GM19025 (cell line): ENCODE results near the gene NPL.

Experiments used
- ATAC-seq: cut with Tn5 transposase; IDR thresholded peaks from one replicate; pipeline ENCODE4 v1.9.1; 2021; ENCODE audit warnings: mild to moderate bottlenecking, low read depth, moderate library complexity; ENCODE audit not compliant: unreplicated experiment

The NPL gene

GRCh38 chr1:182857212-182857611, 67.6 kb downstream of the NPL start:
- ATAC-seq, result no peak

DNA sequence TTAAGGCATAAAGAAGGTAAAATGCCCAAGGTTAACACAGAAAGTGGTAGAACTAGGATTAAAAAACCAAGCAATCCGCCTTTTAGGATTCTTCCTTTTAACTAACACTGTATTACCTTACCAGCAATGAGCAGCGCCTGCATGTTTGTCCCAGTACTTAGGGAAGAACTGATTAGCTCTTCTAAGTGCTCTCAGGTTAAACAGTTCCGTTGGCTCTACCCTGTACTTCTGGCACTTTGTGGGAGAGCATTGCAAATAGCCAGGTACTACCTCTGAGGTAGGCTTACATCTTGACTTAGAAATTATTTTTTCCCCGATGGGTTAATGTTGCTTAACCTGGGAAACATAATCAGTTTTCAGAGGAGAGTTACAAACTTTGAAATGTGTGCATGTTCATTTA, 71.1 kb downstream of the NPL start:
- ATAC-seq, result no peak

DNA sequence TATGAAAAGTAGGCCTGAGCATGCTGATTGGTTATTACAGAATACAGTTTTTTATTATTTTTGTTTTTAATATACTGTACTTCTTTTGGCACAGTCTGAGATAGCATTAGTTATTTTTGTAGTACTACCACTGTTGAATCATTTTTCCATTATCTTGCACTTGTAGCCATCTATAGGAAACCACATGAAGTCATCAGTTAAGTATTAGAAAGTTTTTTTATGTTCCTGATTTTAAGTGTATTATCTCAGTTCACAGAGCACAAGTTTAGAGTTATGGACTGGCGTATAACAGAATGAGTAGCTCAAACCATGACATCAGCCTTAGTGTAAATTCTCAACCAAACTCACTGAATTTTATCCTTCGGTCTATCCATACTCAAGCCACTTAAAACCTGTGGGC, 72.4 kb downstream of the NPL start:
- ATAC-seq, result no peak

- ATAC-seq, result no peak
These were observed 73.3 kb downstream of the NPL start for GRCh38 chr1:182862827-182863226.

DNA sequence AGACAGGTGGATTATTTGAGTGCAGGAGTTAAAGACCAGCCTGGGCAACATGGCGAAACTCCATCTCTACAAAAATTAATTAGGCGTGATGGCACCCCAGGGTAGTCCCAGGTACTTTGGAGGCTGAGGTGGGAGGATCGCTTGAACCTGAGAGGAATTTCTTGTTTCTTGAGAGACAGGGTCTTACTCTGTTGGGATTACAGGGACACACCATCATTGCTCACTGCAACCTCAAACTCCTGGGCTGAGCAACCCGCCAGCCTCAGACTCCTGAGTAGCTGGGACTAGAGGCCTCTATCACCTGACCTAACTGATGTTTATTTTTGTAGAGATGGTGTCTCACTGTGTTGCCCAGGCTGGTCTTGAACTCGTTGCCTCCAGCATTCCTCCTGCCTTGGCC, 74.4 kb downstream of the NPL start:
- ATAC-seq, result no peak

GRCh38 chr1:182867861-182868260, 78.3 kb downstream of the NPL start:
- ATAC-seq, result no peak

DNA sequence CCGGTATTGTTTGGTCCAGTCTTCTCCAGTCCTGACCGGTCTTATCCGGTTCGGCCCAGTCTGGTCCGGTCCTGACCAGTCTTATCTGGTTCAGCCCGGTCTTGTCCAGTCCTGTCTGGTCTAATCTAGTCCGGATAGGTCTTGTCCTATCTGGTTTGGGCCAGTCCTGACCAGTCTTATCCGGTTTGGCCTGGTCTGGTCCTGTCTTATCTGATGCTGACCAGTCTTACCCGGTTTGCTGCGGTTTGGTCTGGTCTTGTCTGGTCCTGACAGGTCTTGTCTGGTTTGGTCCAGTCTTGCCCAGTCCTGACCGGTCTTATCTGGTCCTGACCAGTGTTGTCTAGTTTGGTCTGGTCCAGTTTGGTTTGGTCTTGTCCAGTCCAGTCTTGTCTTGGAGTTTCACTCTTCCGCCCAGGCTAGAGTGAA, 79.7 kb downstream of the NPL start:
- ATAC-seq, result no peak

DNA sequence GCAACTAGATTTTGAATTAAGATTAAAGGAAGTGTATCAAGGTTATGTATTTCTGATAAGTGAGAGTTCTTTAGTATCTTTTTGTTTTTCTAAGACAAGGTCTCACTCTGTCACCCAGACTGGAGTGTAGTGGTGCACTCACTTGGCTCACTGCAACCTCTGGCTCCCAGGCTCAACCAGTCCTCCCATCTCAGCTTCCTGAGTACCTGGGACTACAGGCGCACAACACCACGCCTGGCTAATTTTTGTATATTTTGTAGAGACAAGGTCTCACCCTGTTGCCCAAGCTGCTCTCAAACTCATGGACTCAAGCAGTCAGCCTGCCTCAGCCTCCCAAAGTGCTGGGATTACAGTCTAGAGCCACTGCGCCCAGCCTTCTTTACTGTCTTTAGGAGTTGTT, 83.3 kb downstream of the NPL start:
- ATAC-seq, result no peak

DNA sequence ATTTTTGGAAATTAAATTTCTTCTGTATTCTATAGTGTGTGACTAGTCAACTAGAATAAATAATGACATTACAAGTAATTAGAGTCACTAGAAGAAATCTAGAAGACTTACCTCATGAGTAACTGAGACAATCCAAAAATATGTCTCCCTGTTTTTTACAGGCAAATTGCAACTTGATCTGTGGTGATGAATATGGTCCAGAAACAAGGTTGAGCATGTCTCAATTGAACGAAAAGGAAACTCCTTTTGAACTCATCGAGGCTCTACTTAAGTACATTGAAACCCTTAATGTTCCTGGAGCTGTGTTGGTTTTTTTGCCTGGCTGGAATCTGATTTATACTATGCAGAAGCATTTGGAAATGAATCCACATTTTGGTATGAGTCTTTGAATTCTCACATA, 86.3 kb downstream of the NPL start:
- ATAC-seq, result no peak

GRCh38 chr1:182877331-182877730, 87.8 kb downstream of the NPL start:
- ATAC-seq, result no peak

DNA sequence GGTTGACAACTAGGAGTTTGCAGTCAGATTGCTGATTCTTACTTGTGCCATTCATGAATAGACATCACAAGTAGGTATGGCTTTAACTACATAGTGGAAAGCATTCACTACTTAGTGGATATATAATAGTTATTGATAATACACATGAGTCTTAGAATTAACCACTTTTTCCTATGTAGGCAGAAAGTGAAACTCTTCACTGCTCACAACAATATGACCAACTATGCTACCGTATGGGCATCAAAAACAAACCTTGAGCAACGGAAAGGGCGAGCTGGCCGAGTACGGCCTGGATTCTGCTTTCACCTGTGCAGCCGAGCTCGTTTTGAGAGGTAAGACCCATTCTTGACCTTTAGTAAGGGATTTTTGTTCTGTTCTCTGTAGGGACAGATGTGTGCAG, 88.3 kb downstream of the NPL start:
- ATAC-seq, result no peak
